ENCODE measurements around the gene SYNDIG1L.
"Not testable (repeated sequence)": the region's sequence is repeated elsewhere in the genome, so short reads cannot be mapped to it uniquely, and the experiment has no call there.

The SYNDIG1L gene

GRCh38 chr14:74400919-74401503 is 25.0 kb downstream of the SYNDIG1L start:
- ATAC-seq = peak; percentile 24
- H3K4me1 Mint-ChIP-seq = peaks cover 29% of the 10 kb centered on the region
- no peaks in the 10 kb centered on the region for H3K9me3 Mint-ChIP-seq
- no peak for DNase-seq
- H3K4me3 Mint-ChIP-seq = peak overlapping the region; percentile 68 to 77
- no peaks in the 10 kb centered on the region for H3K27me3 Mint-ChIP-seq
- peak overlapping the region; percentile 91 to 96 for H3K27ac Mint-ChIP-seq

- no peak overlapping the region for H3K27ac Mint-ChIP-seq
Observed at GRCh38 chr14:74400031-74400685, 25.9 kb downstream of the SYNDIG1L start.

GRCh38 chr14:74395094-74395493 is 30.9 kb downstream of the SYNDIG1L start:
- Mint-ChIP-seq H3K27me3 (peaks cover 11% of the 10 kb centered on the region), H3K27ac (peak overlapping the region in 1 of 2 donors; percentile 34), H3K4me3 (no peak overlapping the region), H3K9me3 (no peaks in the 10 kb centered on the region), H3K4me1 (no peaks in the 10 kb centered on the region)
- no peak for ATAC-seq
- no peak for DNase-seq

More at GRCh38 chr14:74400031-74400685, 25.9 kb downstream of the SYNDIG1L start:
- H3K9me3 Mint-ChIP-seq = no peaks in the 10 kb centered on the region
- peaks cover 2% of the 10 kb centered on the region for H3K27me3 Mint-ChIP-seq
- ATAC-seq (no peak), DNase-seq (no peak)
- no peak overlapping the region for H3K4me3 Mint-ChIP-seq
- H3K4me1 Mint-ChIP-seq = peaks cover 29% of the 10 kb centered on the region

GRCh38 chr14:74394549-74394948 is 31.5 kb downstream of the SYNDIG1L start:
- no peak for ATAC-seq
- Mint-ChIP-seq H3K4me3 (no peak overlapping the region), H3K27me3 (peaks cover 11% of the 10 kb centered on the region), H3K27ac (no peak overlapping the region), H3K9me3 (no peaks in the 10 kb centered on the region), H3K4me1 (no peaks in the 10 kb centered on the region)
- no peak for DNase-seq

GRCh38 chr14:74392616-74393570 is 33.1 kb downstream of the SYNDIG1L start:
- H3K4me1 Mint-ChIP-seq = no peaks in the 10 kb centered on the region
- DNase-seq (no peak), ATAC-seq (no peak)
- no peak overlapping the region for H3K27ac Mint-ChIP-seq
- no peak overlapping the region for H3K4me3 Mint-ChIP-seq
- H3K27me3 Mint-ChIP-seq = peaks cover 11% of the 10 kb centered on the region
- no peaks in the 10 kb centered on the region for H3K9me3 Mint-ChIP-seq

- H3K4me1 Mint-ChIP-seq = no peaks in the 10 kb centered on the region
- no peak overlapping the region for H3K4me3 Mint-ChIP-seq
- no peak overlapping the region for H3K27ac Mint-ChIP-seq
- no peak for DNase-seq
- no peaks in the 10 kb centered on the region for H3K9me3 Mint-ChIP-seq
- ATAC-seq = no peak
- H3K27me3 Mint-ChIP-seq = peaks cover 11% of the 10 kb centered on the region
Observed at GRCh38 chr14:74391479-74391878, 34.5 kb downstream of the SYNDIG1L start.

- not testable (repeated sequence) for H3K4me3 Mint-ChIP-seq, ATAC-seq, H3K27ac Mint-ChIP-seq, DNase-seq, H3K9me3 Mint-ChIP-seq, H3K4me1 Mint-ChIP-seq
- H3K27me3 Mint-ChIP-seq = peaks cover 11% of the 10 kb centered on the region
Observed at GRCh38 chr14:74390505-74390904, 35.5 kb downstream of the SYNDIG1L start.

GRCh38 chr14:74389980-74390379 is 36.0 kb downstream of the SYNDIG1L start:
- no peak overlapping the region for H3K27ac Mint-ChIP-seq

GRCh38 chr14:74382231-74382630 is 43.8 kb downstream of the SYNDIG1L start:
- Mint-ChIP-seq H3K4me3 (no peak overlapping the region), H3K27me3 (no peaks in the 10 kb centered on the region), H3K27ac (no peak overlapping the region), H3K9me3 (no peaks in the 10 kb centered on the region), H3K4me1 (no peaks in the 10 kb centered on the region)
- no peak for ATAC-seq
- no peak for DNase-seq

More at GRCh38 chr14:74389980-74390379, 36.0 kb downstream of the SYNDIG1L start:
- Mint-ChIP-seq H3K4me1 (no peaks in the 10 kb centered on the region), H3K9me3 (no peaks in the 10 kb centered on the region), H3K27me3 (peaks cover 8% of the 10 kb centered on the region), H3K4me3 (no peak overlapping the region)
- ATAC-seq (no peak), DNase-seq (no peak)

GRCh38 chr14:74381571-74381970 is 44.4 kb downstream of the SYNDIG1L start:
- not testable (repeated sequence) for ATAC-seq, H3K4me3 Mint-ChIP-seq, H3K4me1 Mint-ChIP-seq, H3K9me3 Mint-ChIP-seq, H3K27ac Mint-ChIP-seq, DNase-seq, H3K27me3 Mint-ChIP-seq

GRCh38 chr14:74380845-74381244 is 45.2 kb downstream of the SYNDIG1L start:
- DNase-seq (no peak), ATAC-seq (no peak)
- Mint-ChIP-seq H3K4me1 (no peaks in the 10 kb centered on the region), H3K27me3 (no peaks in the 10 kb centered on the region), H3K4me3 (no peak overlapping the region), H3K9me3 (no peaks in the 10 kb centered on the region), H3K27ac (no peak overlapping the region)

- Mint-ChIP-seq H3K27me3 (no peaks in the 10 kb centered on the region), H3K4me1 (no peaks in the 10 kb centered on the region), H3K4me3 (no peak overlapping the region), H3K9me3 (no peaks in the 10 kb centered on the region), H3K27ac (no peak overlapping the region)
- ATAC-seq (no peak), DNase-seq (no peak)
Observed at GRCh38 chr14:74380172-74380571, 45.8 kb downstream of the SYNDIG1L start.

- DNase-seq (no peak), ATAC-seq (no peak)
- Mint-ChIP-seq H3K9me3 (no peaks in the 10 kb centered on the region), H3K4me1 (no peaks in the 10 kb centered on the region), H3K27me3 (no peaks in the 10 kb centered on the region), H3K27ac (no peak overlapping the region), H3K4me3 (no peak overlapping the region)
Observed at GRCh38 chr14:74377976-74378690, 47.9 kb downstream of the SYNDIG1L start.

- no peak overlapping the region for H3K4me3 Mint-ChIP-seq
- DNase-seq (no peak), ATAC-seq (no peak)
- H3K27me3 Mint-ChIP-seq = peaks cover 13% of the 10 kb centered on the region
- no peaks in the 10 kb centered on the region for H3K4me1 Mint-ChIP-seq
- H3K9me3 Mint-ChIP-seq = no peaks in the 10 kb centered on the region
- H3K27ac Mint-ChIP-seq = peak overlapping the region in 1 of 2 donors; percentile 29
Observed at GRCh38 chr14:74368441-74368840, 57.6 kb downstream of the SYNDIG1L start.

- Mint-ChIP-seq H3K4me1 (no peaks in the 10 kb centered on the region), H3K27ac (no peak overlapping the region), H3K4me3 (no peak overlapping the region), H3K9me3 (no peaks in the 10 kb centered on the region), H3K27me3 (peaks cover 13% of the 10 kb centered on the region)
- DNase-seq = no peak
- ATAC-seq = no peak
Observed at GRCh38 chr14:74368026-74368425, 58.0 kb downstream of the SYNDIG1L start.
